COLO829 (cell line): ENCODE measurements around the gene ADRM1.

Source experiments
- DNase-seq: peaks from one replicate; pipeline ENCODE4 v3.0.0; 2012; ENCODE audit warnings: low spot score

Gene ADRM1

DNA sequence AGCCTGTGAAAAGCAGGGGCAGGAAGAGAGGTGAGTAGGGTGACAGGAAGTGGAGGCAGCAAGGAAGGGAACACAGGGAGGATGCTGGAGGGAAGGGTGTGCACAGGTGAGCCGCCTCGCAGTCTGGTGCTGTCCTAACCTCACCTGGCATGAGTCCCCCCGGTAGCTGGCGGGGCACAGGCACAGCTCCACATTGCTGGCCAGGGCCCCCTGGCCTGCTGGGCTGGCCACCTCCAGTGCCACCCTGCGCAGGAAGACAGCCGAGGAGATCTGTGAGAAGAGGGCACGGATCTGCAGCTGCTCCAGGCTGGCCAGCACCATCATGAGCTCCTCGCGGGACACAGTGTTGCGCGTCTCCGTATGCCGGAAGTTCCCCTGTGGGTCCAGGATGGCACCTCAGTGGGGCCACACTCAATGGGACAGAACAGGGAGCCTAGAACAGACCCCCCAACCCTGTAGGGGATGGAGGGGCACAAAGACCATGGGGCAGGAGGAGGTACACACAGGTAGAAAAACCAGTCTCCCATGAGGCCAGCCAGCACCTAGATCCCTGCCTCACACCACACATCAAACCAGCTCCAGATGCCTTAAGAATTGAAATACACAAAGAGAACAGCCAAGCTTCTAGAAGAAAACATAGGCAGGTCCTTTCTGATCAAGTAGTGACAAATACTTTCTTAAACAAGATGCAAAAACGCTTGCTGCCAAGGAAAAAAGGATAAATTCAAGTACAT lies 22.5 kb downstream of the ADRM1 start:
- DNase-seq, result no peak

DNA sequence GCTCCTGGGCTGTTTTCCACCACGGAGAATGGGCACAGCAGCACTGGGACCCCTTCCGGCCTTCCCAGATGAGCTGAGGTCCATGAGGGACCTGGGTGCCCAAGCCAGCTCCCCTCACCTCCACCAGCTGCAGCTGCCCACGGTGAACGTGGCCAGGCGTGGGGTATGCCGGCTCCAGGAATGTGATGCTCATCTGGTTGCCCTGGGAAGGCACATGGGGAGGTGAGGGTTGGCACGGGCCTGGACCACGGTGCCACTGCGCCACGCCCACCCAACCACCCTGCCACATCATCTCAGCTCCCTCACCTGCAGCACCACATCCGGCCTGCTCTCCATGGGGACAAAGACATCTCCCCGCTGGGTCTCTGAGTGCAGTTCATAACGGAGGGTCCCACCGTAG lies 23.8 kb downstream of the ADRM1 start:
- DNase-seq, result no peak

DNA sequence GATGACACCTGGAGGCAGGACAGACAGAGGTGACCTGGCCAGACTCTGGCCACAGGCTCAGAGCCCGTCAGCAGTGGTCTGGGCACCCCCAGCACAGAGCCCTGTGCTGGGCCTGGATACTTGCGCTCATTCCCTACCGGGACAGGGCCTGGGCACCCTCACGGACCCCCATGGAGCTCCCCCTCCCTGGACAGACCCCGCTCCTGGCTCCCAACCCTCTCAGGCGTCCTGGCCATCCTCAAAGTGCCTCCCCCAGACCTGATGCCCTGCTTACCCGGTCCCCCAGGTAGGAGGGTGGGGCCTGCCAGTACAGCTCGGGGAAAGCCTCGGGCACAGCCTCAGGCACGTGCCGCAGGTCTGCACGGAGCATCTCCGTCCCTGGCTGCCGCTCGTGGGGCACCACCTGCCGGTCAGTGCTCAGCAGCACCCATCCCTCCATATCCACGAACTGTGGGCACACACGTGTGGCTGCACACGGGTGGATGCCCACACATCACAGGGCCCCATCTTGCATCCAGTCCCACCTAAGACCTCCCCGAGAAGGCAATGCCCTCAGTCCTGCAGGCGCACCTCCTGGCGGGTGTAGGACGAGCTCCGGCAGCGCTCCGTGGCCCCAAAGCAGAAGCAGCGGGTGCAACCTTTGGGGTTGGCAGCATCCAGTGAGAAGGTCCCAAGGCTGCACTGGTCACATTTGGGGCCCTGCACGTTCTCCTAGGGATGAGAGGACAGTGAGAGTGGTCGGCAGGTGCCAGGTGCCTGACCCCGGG lies 24.3 kb downstream of the ADRM1 start:
- DNase-seq, result no peak

DNA sequence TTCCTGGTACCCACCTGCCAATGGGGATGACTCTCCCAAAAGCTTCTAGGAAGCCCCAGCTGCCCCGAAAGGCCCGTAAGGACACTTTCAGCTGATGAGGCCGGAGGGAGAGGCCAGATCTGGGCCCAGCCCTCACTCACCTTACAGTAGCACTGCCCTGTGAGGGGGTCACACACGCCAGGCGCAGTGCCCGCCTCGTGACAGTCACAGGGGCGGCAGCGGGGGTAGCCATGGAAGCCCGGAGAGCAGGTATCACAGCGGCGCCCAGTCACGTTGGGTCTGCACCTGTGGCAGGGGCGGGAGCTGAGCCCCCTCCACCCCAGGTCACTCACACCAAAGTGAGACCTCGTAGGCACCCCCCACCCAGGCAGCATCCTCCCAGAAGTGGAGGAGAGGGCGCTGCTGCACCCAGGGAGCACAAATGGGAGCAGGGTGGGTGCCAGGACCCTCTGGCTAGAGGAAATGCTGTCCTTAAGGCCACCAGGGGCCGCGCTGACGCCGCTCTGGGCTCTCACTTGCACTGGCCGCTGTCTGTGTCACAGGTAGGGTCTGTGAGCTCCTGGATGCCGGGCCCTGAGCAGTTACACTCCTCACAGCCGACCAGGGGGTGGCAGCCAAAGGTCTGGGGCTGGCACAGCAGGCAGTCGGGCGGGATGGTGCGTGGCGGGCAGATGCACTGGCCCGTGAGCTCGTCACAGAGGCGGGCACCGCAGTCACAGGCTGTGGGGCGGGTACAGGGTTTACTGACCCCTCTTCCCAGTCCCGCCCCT lies 25.1 kb downstream of the ADRM1 start:
- DNase-seq, result no peak

DNA sequence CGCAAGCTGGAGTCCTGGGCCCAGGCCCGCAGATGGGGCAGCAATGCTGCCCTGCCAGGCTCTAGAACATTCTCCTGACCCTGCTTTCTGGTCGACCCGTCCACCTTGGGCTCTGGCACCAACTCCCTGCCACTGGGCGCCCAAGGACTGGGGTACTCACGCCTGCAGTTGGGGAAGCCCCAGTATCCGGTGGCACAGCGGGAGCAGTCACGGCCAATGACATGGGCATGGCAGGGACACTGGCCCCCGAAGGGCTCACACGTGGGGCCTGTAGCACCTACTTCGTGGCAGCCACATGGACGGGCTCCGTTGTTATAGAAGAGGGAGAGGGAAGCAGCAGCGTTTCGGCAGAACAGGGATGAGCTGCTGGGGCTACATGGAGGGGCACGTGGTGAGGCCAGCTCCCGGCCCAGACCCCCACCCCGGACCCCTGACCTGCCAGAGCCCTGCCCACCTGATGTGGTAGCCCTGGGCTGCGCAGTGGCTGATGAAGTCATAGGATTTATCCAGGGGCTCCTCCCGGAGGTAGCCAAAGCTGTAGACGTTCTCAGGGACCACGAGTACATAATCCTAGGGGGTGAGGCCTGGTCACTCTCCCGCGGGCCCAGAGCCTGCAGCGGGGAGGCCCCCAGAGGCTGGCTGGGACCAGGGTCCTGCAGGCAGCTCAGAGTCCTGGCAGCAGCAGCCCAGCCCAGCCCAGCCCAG lies 26.0 kb downstream of the ADRM1 start:
- no peak for DNase-seq

DNA sequence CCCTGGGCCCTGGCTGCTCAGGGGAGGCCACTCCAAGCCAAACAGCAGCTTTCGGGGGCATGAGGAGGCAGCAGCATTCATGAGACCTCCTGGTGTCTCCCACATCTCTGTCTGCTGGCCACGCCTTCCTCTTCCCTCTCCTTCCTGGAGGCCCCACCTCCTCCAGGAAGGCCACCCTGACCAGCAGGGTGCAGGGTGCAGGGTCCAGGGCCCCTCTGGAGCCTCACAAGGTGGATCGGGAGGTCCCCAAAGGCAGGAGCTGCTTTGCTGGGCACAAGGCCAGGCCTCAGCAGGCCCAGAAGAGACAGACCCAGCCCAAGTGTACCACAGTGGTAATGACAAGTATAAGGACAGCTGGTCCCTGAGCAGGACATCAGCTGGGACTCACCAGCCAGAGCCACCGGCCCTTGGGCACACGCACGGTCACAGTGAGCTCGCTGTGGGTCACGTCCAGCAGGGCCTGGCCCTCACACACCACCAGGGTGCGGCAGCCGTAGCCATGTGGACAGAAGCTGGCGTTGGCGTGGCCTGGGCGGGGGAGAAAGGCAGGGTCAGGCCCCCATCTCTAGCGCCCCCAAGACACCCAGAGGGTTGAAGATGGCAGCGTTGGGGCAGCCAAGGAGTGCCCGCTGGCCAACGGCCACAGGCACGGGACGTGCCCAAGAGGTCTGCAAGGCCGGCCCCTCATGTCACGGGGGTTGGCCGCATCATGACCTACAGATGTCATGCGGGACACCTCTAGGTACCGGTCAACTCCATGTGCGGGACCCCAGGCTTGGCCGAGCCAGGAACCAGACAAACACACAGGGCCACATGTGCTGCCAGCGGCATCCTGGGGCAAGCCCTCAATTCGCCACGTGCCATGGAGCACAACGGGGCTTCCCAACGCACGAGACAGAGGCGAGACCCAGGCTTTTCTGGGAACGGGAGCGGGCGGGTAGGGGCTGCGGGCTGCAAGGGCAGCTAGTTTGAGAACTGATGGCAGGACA lies 26.9 kb downstream of the ADRM1 start:
- no peak for DNase-seq

DNA sequence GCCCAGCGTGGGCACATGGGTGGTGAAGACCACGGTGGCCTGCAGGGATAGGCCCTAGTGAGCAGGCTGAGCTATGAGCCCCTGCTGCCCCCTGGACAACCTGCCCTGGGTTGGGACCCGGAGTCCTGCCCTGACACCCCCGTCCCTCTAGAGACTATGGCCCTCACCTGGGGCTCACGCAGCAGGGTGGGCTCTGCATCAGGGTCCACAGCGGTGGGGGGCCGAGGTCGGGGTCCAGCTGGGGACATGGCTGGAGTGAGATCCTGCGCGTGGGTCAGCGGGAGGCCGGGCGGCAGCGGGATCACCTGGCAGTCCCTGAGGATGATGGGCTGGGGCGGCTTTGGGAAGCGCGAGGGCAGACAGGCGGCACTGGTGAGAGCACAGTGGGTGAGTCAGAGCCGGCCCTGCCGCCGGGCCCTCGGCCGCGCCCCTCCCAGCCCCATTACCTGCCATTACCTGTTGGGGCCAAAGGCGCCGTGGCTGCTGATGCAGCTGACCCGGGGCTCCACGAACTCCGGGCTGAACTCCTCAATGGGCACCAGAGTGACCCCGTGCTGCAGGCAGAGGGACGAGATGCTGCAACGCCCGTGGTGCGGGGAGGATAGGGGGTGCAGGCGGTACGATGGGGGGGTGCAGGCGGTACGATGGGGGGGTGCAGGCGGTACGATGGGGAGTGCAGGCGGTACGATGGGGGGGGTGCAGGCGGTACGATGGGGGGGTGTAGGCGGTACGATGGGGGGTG lies 27.9 kb downstream of the ADRM1 start:
- no peak for DNase-seq

DNA sequence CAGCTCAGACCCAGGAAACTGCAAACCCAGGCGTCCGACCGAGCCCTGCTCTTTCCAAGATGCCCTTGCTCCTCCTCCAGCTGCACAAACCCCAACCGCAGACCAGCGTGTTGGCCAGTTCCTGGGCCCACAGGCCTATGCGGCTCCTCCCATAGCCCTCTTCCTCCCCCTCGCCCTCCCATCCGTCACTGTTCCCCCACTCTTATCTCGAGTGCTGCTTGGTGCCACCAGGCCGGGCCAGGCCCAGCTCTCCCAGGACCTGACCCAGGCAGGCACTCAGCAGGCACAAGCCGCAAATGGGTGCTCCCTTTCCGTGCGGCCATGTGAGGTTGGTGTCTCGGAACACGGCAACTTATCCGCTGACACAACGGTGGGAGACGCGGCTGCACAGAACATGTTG lies 28.6 kb downstream of the ADRM1 start:
- no peak for DNase-seq

DNA sequence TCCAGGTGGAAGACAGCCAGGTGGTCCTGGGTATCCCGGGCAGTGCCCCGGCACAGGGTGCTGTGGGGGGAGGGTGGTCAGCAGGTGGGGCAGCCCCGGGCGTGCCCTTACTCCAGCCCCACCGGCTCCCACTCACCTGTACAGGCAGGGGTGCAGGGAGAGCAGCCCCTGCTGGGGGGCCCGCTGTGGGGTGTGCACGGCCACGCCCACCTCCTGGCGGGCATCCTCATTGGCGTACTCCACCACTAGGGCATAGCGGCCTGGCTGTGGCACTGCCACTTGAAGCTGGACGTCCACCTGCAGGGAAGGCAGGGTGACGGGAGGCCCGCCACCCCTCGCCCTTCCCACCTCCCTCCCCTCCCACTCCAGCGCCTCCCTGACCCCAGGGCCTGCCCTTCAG lies 29.6 kb downstream of the ADRM1 start:
- DNase-seq, result no peak

DNA sequence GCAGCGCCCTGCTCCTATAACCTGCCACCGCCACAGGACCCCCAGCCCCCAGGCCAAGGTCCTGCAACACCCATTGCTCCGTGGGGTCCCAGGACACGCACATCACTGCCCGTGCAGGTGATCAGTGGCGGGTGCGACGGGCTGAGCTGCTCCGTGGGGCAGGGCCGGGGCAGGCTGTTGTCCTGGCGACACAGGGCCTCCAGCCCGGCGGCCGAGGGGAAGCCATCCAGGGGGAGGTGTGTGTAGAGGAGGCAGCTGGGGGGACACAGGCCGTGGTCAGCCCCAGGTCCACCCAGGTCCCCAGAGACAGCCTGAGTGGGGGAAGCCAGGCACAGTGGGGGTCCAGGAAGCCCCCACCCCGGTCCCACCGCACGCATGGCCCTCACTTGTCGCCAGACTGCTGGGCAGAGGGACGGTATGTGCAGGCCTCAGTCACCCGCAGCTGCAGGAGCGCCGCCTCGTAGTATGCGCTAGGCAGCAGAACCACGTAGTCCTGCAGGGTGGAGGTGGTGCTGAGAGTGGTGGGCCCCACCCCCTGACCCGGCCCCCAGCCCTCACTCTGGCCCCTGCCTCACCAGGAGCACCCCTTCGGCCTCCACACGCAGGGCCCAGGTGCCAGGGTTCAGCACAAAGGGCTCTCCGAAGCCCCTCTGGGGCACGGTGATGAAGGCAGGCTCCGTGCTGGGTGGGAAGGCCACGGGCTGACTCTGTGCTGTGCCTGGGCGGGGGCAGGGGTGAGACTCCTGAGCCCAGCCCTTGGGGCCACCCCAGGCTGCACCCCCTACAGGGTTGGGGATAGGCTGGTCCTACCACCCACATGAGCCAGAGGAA lies 30.4 kb downstream of the ADRM1 start:
- no peak for DNase-seq

DNA sequence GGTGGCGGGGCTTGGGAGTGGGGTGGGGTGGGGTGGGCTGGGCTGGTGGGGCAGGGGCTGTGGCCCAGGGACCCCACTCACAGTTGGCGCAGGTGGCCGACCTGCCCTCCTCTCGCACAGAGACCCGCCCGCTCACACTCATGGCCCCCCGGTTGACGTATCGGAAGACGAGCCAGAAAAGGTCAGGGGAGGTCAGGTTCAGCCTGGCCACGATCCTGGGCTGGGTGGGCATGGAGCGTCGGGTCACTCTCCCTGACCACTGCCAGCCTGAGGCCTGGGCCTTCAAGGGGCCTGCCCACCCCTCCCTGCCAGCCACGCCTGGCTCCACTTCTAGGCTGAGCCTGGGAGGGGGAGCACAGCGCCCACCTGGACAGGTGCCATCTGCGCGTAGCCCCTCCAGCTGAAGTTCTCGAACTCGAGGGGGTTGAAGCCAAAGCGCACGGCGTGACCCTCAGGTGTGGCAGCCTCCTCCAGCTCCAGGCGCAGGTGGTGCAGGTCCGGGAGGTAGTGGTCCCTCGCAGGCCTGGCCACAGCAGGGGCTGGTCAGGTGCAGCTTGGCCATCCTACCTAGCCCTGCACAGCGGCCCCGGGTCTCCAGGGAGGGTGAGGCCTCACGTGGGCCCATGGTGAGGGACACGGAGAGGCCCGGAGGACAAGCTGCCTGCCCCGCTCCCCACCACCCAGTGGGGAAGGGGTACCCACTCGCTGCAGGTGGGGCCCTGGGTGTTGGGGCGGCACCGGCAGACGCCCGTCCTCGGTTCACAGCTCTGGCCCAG lies 31.2 kb downstream of the ADRM1 start:
- DNase-seq, result no peak

DNA sequence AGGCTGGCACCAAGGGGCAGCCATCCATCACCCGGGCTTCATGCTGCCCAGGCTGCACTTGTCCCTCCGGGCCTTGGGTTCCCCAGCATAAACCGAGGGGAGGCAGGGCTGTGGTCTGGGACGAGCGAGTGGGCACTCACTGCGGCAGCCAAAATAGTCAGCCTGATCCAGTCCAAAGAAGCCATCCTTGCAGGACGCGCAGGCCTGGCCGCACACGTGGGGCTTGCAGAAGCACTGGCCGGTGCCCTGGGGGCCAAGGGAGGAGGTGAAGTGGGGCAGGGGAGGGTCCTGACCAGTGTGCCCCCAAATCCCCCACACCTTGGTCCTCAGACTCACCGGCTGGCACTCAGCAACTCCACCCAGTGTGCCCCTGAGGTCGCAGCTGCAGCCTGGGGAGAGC lies 32.1 kb downstream of the ADRM1 start:
- no peak for DNase-seq

DNA sequence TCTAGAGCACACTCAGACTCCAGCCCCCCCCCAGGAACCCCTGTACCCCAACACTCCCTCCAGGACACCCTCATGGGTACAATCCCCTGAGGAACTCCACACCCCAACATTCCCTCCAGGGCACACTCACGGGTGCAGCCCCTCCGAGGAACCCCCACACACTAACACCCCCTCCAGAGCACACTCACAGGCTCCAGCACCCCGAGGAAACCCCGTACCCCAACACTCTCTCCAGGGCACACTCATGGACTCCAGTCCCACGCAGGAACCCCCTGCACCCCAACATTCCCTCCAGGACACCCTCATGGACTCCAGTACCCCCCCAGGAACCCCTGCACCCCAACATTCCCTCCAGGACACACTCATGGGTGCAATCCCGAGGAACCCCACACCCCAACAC lies 32.7 kb downstream of the ADRM1 start:
- no peak for DNase-seq

DNA sequence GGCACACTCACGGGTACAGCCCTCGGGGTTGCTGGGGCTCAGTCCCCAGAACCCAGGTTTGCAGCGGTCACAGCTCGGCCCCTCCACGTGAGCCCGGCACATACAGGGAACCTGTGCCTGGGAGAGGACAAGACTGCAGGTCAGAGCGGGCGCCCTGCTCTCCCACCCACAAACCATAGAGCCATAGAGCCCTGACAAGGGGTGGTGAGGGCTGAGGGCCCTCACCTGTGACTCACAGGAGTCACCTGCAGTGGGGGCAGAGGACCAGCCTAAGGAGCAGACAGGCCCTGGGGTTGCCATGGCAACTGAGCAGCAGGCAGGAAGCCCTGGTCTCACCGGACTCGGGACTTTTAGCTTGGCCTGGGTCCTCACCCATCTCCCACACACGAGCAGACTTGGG lies 33.5 kb downstream of the ADRM1 start:
- no peak for DNase-seq

DNA sequence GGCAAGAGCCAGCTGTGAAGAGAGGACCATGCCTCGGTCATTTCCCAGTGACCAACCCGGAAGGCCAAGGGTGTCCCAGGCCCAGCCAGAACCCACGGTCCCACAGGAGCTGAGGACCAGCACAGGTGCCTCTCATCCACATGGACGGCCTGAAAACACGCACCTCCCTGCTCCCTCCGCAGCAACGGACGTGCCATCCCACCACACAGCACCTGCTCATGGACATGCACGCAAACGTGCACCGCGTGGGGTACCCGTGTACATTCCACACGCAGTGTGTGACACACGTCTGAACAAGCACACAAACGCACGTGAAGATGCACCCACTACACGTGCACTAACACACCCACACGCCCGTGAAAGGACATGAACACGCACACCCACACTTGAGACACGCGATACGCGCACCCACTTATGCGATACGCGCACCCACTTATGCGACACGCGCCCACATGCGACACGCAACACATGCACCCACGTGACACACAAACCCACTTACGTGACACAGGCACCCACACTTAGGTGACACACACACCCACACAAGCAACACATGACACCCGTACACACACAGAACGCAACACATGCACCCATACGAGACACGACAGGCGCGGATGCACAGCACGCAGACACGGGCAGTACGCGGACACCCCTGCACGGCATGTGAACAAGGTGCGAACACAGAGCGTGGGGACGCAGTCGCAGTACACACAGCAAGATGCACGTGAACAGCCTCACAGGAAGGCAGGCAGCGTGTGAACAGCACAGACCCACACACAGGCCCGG lies 34.2 kb downstream of the ADRM1 start:
- no peak for DNase-seq

DNA sequence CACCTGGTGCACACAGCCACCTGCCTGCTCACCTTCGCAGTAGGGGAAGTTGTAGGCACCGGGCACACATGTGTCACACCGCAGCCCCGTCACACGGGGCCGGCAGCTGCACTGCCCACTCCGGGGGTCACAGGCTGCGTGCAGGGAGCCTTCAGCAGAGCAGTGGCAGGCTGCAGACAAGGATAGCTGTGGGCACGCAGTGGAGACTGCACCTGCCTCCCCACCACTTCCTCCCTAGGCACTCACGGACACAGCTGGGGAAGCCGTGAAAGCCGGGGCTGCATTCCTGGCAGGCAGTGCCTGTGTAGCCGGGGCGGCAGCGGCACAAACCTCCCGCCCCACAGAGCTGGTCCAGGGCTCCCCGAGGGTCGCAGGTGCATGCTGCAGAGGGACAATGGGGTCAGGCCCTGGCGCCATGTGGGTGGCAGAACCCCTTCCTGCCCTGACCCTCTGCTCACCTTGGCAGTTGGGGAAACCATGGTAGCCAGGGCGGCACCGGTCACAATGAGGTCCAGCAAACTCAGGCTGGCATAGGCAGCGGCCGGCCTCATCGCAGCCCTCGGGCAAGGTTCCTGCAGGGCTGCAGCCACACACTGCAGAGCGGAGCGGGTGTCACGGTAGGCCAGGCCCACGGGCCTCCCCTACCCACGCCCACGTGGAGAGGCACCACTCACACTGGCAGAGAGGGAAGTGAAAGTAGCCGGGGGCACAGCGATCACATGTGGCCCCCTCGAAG lies 34.9 kb downstream of the ADRM1 start:
- DNase-seq, result no peak

DNA sequence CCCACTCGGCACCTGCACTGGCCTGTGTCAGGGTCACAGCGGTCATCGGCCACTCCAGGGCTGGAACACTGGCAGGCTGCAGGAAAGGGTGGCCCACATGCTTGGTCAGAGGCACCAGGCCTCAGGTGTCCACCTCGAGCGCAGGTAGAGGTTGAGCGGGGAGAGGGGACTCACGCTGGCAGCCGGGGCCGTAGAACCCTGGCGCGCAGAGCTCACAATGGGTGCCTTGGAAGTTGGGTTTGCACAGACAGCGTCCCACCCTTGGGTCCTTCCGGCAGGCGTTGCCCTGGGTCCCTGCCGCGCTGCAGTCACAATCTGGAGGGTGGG lies 35.5 kb downstream of the ADRM1 start:
- DNase-seq, result no peak
